SHP77 treated with DMSO at 0.1 percent for 48 hours (cell line): Measurements from ENCODE around the gene ATP10A.

Experiments used
- DNase-seq: peaks from one replicate; lab custom pipeline; 2025; lab: John Stamatoyannopoulos, UW

ATP10A gene

DNA sequence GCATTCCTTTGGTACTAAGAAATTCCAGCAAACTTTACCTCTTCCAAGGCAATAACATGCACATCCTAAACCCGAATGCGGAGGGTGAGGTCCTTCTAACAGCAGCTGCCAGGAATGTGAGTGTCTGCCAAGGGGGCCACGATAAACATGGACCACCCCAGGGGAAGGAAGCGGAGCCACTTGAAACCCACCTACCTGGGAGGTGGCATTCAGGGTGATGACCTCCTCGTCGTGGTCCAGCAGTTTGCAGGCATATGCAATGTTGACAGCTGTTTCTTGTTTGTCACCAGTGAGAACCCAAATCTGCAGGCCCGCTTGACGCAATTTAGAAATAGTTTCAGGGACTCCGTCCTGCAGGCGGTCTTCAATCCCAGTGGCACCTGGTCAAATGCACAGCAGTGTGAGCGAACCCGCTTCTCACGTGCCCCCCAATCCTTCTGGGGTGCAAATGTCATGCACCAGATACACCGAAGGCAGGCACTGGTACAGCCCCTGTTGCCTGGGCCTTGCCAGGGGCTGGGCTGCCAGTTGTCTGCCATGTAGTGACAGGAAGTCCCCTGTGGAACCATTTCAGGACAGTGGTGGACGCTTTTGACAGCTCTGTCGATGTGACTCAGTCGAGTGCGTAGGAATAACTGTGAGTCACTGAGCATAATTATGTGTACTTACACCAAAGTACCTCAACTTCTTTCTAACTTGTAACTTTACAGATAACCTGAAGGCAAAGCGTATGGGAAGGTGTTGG lies 161.2 kb downstream of the ATP10A start:
- no peak for DNase-seq

DNA sequence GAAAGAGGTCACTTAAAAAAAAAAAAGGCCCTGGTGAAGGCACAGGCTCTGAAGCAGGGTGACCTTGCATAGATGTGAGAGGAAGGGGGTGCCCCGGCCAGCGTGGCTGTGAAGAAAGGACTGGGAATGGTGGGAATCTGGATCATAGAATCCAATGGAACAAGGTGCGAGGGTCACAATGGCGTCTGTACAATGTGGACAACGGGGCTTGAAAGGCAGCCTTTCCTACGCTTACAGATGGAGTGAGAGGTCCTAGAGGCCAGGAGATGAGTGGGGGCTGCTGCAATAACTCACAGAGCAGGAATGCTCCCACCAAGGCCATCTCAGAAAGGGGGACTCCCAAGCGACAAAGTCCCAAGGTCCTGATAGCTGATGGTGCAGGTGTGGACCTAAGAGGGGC lies 162.2 kb downstream of the ATP10A start:
- no peak for DNase-seq

DNA sequence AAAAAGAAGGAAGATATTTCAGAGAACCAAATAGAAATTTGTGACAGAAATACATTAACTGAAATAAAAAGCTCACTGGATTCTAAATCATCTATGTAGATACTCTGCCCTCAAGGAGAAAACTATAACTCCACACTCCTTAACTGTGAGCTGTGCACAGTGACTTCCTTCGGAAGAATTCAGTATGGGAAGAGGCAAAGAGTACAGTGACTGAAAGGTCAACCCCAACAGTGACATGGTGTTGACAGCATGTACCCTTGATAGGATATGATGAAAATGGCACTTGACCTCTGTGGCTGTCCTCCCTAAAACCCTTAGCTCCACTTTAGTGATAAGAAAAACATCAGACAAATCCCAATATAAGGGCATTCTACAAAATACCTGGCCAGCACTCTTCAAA lies 165.5 kb downstream of the ATP10A start:
- DNase-seq: no peak

DNA sequence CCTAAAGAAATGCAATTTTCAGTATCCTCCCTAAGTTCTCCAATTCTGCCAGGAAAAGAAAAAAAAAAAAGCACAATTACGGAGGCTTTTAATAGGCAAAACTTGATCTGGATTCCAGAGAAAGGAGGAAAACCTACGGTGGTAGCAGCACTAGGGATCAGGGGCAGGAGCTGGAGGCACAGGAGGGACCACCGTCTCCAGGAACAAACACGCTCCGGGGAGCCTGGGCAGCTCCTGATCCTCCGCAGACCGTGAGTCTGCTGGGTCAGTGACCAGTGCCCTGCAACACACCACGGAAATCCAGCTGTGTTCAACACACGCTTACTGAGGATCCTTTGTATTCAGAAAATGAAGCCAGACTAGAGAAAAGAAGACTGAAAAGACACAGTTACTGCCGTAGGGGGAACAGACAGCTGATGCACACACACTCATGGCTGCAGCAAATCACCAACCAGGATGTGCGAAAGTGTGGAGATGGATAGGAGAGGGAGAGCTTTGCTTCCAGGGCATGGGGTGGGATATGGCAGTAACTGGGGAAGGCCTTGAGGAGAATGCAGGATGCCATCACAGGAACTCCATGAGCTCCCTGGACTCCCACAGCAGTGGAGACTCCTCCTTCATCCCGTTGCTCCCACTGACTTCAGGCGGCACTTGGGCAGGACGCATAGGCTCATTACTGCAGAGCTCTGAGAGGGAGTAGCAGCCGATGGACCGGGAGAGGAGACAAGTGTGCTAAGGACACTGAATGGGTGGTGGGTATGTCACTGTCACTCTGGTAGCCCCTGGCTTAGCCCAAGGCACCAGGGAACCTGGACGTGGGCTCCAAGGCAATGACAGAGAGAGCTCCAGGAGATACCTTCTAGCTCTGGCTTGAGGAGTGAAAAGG lies 167.0 kb downstream of the ATP10A start:
- DNase-seq: no peak

DNA sequence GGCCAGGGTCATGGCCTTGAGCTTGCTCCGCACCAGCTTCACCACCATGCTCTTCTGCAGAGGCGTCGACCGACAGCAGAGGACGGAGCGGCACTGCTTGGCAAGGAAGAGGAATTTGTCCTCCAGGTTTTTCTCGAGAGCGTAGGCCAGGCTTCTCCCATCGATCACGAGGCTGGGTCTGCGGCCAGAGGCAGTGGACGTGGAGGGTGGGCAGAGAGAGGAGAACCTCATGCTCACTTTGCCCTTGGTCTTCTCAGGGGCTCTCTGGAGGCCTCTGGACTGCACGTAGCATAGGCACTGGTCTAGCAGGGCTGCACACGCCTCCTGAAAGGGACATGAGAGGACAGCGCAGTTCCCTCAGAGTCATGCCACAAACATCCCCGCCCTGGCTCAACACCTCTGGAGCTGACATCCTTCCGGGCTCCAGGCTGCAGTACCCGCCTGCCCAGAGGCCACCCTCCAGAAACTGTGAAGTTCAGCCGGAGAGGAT lies 168.3 kb downstream of the ATP10A start:
- DNase-seq: no peak

DNA sequence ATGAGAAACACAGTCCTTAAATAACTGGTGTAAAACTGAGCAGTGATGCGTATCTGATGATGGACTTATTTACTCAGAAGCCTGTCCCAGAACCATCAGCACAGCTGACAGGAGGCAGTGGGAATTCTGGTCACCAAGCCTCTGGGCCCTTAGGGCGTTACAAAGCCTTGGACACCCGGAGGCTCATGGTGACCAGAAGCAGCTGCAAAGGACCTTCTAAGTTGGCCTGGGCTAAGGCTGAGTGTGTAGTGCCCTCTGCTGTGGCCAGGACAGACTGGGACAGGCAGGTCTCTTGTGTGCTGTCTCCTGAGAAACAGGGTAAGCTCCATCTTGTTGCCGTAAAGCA lies 168.9 kb downstream of the ATP10A start:
- no peak for DNase-seq

DNA sequence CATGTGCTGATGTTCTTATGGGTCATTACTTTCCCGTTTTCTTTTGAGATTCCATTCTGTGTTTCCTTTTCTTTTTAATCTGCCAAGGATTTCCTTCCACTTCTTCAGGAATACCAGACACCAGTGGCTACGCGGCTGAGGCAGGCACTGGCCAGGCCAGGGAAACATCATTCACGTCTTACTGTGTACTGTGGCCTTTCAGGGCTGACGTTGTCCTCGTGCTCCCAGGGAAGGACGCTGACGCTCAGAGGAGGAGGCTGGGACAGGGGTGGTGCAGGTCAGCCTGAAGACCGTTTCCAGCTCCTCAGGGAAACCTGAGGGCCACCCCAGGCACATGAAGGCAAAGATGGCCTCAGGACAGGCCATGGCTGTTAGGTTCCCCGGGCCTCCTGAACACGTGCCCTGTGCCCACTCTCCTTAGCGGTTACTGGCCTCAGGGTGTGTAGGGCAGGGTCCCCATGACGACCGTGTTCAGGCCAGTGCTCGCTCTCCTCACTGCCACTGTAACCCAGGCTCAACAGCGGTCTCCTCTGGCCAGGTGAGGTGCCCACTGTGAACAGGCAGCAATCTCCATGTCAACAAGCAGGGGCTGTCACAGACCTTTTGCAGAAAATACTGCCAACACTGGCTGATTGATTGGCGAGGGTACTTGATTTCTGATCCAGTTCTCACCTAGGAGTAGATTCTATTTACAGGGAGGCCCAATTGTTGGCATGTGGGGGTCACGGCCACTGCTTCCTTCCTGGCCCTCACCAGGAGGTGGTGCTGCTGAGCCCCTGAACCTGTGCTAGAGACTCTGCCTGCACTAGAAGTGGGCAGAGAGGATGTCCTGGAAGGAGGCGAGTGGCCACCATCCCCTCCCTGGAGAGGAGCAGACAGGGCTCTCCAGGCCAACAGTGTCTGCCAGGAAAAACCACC lies 169.5 kb downstream of the ATP10A start:
- DNase-seq: no peak

DNA sequence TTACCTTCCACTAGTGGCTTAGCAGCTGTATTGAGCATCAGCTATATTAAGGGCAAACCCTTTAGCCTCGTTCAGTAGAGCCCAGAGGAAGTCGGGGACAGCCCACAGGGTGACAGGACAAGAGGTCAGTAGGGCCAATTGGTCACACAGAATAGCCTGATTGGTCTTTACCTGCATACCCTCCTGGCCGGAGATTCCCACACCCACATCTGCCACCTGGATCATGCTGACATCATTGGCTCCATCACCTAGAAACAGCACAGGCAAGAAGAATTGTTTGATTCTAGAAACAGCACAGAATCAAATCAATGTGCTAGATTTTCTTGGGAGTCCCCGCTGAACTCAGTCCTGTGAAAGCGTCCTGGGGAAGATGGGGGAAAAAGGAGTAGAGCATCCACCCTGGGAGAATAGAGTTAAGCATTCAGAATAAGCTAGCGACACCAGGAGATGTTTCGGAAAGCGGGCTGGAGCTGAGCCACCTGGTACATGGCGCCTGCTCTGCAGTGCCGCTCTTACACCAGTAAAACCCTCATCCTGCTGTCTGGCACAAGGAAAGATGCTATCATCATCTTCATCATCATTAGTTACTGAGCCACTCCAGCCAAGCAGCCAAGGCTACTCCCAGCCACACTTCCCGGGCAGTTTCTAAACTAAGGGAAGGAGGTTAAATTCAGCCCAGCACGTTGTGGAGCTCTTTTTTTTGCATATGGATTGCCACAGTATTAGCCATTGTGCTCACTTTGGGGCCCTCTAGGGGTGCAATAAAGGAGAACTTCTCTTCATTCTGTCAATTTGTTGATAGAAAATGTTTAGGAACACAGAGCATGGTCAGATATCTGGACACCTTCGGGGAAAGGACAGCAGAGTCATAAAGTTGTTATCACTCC lies 171.3 kb downstream of the ATP10A start:
- DNase-seq: no peak

DNA sequence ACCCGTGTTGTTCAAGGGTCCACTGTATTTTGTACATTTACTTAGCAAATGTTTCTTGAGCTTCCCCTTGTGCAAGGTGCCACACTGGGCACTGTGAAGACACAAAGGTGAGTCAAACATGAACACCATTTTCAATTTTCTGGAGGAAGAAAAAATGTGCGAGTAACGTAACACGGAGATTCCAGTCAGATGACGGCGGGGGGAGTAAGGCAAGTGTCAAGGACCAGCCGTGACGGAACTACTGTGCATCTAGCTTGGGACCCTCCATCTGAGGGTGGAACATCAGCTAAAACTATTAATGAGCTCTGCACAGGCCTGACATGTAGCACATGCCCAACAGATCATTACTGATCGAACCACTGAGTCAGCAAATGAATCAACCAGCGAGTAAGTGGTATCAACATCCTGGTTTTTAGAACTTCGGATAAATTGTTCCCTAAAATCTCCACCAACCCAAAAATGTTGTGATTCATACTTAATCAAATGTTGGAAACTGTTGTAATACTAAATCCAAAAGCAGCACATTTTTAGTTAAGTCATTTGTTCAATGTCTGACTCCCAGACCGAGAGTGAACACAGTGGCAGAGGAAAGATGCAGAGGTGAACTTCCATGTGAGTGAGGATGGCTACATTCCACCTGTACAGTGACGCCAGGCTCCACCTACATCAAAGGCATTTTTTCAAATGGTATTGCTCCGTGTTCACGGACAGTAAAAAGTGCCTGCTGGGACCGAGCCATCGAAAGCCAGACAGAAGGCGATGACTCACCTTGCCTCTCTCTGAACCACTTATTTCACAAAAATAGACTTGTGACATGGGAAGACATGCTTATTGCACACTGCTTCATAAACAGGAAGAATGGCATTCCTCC lies 172.2 kb downstream of the ATP10A start:
- DNase-seq: no peak

DNA sequence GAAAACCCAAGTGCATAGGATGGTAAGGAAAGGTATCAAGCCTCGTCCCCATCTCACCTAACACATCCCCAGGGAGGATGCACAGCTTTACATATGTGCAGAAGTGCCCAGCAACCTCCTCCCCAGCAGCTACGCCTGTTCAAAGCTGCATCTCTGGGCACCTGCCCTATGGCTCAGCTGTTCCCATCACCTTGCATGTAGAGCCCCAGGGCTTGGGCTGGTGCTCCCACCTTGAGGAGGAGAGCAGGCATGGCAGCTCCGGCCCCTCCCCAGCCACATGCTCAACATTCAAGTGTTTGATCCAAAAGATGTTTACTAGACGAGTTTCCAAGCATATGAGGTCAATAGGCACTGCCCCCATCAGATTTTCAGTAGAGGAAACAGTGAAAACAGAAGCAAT lies 173.5 kb downstream of the ATP10A start:
- no peak for DNase-seq

DNA sequence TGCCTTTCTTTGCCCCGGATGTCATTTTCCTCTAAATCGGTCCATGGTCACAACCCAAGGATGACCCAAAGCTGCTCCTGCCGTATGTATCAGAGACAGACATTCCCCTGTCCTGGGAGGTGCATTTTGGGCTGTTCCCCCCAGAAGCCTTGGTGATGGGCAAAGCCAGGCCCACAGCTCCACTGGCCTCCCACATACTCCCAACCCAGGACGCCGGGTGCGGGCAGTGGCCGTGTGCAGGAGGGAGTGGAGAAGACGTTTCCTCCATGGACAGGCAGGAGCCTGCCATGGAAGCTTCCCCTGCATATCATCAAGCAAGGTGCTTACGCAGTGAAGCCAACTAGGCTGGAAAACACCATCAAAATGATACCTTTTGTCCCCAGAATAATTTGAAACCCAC lies 175.0 kb downstream of the ATP10A start:
- no peak for DNase-seq

DNA sequence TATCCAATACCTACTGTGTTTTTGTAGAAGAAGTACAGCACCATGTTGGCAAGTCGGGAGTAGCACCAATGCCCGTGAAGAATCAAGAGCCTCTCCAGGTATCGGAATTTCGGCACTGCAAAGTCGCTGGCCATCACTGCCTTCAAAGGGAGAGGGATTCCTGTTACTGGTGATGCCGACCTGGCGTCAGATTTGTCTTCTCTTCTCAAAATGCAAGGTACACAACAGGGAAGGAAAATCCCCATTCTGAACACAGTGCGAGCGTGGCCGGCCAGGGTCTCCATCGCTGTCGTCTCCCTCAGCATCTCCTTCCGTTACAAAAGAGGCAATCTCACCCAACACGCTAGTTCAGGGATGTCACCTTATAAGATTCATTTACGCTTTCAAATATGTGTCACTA lies 175.4 kb downstream of the ATP10A start:
- no peak for DNase-seq

DNA sequence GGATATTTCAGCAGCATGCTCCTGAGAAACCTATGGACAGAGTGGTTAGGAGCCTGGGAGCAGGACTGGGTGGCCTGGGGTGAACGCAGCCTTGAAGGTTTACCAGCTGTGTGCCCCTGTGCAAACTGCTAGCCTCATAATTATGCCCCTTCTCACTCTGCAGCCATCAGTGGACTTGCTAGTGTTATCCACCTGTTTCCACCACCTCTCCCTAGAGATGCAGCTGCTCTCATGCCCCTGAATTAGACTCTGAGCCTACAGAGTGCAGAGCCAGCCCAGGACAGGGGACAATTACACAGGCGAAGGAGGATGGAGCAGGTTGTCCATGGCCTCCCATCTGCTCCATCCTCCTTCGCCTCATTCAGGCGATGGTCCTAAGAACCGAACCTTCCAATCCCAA lies 175.9 kb downstream of the ATP10A start:
- DNase-seq: no peak

DNA sequence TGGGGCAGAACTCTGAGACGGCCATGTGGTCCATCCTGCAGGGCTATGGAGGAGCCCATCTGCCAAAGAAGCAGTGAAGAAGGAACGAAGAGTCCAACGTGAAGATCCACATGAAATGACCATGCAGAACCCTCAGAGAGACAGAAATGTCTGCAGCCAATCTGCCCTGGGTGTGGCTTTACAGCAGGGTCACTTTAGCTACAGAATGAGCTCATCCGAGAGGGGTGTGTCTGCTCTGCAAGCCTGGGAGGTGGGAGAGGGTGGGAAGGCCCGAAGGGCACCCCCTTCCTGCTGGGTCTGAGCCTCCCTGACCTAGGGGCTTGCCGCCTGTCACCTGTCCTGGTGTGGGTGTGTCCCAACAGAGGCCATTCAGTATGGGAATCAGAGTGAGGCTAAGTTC lies 176.3 kb downstream of the ATP10A start:
- no peak for DNase-seq

DNA sequence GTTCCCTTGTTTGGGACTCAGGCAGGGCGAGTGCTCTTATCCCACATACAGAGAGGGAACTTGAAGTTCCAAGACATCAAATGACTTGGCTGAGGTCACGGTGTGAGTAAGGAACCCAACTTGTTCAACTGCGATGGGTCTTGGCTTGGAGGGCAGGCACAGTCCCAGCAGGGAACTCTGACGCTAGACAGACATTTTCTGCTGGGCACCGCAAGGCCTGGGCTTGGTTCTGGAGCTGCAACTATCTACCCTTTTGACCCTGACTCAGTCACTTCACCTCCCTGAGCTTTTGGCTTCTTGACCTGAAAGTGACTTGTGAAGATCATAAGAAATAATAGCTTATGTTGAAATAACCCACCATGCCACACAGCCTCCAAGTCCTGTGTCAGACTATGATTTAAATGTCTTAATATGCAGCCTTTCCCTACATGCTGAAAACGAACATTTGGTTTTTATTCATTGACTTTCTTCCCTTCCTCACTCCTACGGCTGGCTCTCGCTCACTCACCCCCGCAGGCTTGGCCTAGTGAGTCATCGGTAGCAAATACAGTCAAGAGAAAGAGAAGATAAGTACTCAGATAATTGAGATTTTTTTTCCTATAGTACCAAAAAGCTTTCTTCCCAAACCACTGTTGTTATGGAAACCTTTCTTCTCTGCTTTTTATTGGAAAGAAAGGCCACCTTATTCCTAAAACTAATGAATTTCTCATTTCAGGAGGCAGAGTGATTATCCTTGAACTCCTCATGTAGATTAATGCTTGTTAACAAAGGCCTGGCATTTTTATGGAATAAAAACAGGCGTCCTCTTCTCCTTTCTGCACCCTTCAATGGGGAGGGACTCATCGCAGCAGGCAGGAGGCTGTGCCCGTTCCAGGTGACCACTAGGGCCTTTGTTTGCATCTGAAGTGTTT lies 178.4 kb downstream of the ATP10A start:
- DNase-seq: no peak

DNA sequence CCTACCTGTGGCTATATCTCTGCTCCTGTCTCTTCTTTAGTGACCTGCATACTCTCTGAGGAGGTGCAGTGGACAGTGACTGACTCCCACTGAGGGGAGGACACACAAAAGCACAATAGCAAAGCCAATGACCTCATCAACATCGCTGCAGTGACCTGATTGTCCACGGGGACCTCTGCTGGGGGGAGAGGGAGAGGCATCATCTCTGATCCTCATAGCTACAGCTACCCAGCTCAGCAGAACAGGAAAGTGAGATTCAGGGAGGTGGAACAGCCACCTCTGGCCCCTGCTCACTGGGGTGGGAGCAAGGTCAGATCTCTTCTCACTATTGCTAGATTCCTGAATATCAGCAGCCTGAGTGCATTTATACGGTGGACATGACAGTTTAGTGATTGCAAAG lies 179.2 kb downstream of the ATP10A start:
- DNase-seq: no peak

DNA sequence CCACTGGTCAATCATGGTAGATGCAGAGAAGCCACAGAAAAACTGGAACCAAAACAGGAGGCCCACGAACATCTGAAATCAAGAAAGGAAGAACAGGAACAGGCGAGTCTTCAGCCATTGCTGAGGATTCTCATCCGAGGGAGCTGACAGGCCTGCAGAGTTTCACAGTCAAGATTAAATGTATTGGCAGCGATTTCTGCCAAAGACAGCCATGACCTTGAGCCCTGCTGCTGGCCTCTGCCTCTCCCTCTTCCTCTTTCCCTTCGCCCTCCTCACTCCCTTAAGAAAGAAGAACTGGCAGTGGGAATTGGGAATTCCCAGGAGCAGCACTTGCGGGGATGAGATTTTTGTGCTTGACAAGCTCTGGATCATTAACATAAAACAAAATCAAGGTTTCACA lies 179.7 kb downstream of the ATP10A start:
- no peak for DNase-seq

DNA sequence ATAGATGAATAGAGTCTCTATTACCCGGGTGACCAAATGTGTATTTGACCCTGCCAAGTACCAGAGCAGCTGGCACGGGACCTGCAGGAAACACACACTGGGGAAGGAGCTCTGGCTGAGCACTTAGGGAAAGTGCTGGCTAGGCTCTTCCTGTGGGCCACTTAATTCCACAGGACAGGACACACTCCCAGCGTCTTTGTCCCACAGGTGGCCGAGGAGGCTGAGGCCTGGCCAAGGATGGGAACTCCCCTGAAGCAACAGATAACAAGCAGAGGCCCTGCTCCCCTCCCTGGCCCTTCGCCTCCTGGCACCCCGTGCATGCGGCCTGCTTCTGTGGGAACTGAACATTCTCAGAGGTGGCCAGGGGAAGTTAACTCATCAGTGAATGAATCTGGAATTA lies 180.8 kb downstream of the ATP10A start:
- no peak for DNase-seq

DNA sequence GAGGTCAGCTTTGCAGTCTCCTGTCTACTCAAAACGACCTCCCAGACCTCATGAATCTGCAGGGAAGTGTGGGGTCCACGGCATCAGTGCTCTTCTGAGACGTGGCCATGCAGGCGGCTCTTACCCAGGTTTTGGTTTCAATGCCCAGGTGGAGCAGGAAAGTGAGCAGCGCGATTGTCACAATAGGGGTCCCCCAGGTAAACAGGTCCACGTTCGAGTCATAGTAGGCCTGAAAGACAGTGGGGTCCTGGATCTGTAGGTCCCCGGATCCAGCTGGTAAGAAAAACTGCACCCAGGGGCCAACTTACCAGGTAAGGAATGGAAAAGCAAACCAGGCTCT lies 182.5 kb downstream of the ATP10A start:
- no peak for DNase-seq
